Mucosa of rectum (tissue), 2 donors: ENCODE results near the gene GDPD2.

Experiments
- H3K27ac ChIP-seq, 2 donors: one replicate each; pipeline ENCODE4 v1.7.0; 2013; ENCODE audit warnings: inconsistent platforms in 2 of 2, low read depth in 2 of 2, low read length in 2 of 2
- H3K27me3 ChIP-seq, 2 donors: one replicate each; pipeline ENCODE4 v1.7.0; 2013; ENCODE audit warnings: low read length in 2 of 2; ENCODE audit not compliant: control insufficient read depth in 2 of 2, insufficient read depth in 2 of 2
- H3K36me3 ChIP-seq, 2 donors: one replicate each; pipeline ENCODE4 v1.7.0; 2013; ENCODE audit warnings: low read length in 2 of 2; ENCODE audit not compliant: control insufficient read depth in 2 of 2, insufficient read depth in 2 of 2
- H3K4me1 ChIP-seq, 2 donors: one replicate each; pipeline ENCODE4 v1.7.0; 2013; ENCODE audit warnings: low read length in 2 of 2, mild to moderate bottlenecking in 1 of 2; ENCODE audit not compliant: control insufficient read depth in 2 of 2, insufficient read depth in 2 of 2
- H3K4me3 ChIP-seq, 2 donors: one replicate each; pipeline ENCODE4 v1.7.0; 2013; ENCODE audit warnings: low read length in 2 of 2
- H3K9ac ChIP-seq, 2 donors: one replicate each; pipeline ENCODE4 v1.7.0; 2013; ENCODE audit warnings: low read length in 2 of 2, low read depth in 1 of 2, mild to moderate bottlenecking in 1 of 2
- H3K9me3 ChIP-seq, 2 donors: one replicate each; pipeline ENCODE4 v1.7.0; 2013; ENCODE audit warnings: low read length in 2 of 2; ENCODE audit not compliant: control insufficient read depth in 2 of 2
- donor health status: healthy.
- donor health status: Normal muscosa, but diverticular disease.

The GDPD2 gene

DNA sequence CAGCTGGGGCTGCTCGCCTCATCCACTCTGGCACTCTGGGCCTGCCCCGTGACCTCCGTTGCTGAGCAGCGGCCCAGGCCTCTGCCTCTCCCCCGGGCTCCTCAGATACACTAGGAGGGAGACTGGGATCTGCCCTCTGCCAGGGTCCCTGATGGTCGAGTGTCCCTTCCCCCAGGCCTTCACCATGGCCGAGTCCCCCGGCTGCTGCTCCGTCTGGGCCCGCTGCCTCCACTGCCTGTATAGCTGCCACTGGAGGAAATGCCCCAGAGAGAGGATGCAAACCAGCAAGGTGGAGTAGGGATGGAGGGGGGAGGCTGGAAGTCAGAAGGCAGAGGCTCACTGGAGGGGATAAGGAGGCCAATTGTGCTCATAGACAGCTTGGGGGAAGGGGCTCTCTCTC, 1.7 kb downstream of the GDPD2 start:
- no peak overlapping the region for H3K4me3 ChIP-seq
- H3K27ac ChIP-seq = no peak overlapping the region
- H3K4me1 ChIP-seq = peaks cover 5 to 6% of the 10 kb centered on the region in 2 donors
- no peak overlapping the region for H3K9ac ChIP-seq
- no peaks in the 10 kb centered on the region for H3K36me3 ChIP-seq
- H3K27me3 ChIP-seq = peaks cover 0 to 2% of the 10 kb centered on the region in 2 donors
- no peaks in the 10 kb centered on the region for H3K9me3 ChIP-seq

DNA sequence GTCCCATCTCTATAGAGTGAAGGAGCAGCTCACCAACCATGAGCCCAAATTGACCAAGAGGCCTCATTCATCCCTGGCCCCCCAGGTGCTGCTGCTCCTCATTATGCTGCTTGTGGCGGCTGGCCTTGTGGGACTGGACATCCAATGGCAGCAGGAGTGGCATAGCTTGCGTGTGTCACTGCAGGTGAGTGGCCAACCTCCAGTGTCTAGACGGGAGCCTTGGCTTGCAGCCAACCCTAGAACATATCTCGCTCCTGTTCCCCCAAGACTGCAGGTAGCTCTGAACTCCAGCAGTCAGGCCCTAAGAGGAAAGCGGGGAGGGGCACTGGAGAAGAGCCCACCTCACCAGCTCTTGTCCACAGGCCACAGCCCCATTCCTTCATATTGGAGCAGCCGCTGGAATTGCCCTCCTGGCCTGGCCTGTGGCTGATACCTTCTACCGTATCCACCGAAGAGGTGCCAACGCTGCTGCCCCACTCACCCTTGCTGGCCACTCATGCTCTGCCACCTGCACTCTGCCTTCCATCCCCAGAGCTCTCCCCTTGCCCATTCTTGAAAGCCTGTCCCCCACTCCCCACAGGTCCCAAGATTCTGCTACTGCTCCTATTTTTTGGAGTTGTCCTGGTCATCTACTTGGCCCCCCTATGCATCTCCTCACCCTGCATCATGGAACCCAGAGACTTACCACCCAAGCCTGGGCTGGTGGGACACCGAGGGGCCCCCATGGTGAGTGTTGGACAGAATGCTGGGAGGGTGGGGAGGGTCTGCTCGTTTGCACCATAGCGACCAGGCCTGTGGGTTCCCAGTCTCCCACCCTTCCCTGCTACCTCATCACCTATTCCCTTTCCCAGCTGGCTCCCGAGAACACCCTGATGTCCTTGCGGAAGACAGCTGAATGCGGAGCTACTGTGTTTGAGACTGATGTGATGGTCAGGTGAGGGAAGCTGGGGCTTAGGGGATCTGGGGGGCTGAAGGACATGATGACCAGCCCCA, 3.5 kb downstream of the GDPD2 start:
- Histone ChIP-seq H3K9ac (no peak overlapping the region), H3K9me3 (no peaks in the 10 kb centered on the region), H3K36me3 (no peaks in the 10 kb centered on the region), H3K4me3 (no peak overlapping the region), H3K27ac (no peak overlapping the region), H3K27me3 (peaks cover 0 to 2% of the 10 kb centered on the region in 2 donors), H3K4me1 (peaks cover 5 to 6% of the 10 kb centered on the region in 2 donors)

DNA sequence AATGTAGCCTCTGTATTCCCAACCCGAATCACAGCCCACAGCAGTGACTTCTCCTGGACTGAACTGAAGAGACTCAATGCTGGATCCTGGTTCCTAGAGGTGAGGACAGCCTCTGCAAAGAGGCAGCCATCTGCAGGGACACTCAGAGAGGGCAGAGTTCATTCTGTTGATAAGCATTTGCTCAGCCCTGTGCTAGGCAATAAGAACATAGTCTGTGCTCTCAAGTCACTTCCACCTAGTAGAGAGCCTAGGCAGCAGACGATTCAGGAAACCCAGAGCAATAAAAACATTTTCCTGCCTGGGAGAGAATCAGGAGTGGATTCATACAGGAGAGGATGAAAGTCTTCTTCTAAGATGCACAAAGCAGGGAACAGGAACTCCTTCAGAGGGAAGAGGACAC, 4.3 kb downstream of the GDPD2 start:
- H3K36me3 ChIP-seq = no peaks in the 10 kb centered on the region
- peak overlapping the region in 1 of 2 donors; percentile 15 for H3K27ac ChIP-seq
- H3K9ac ChIP-seq = no peak overlapping the region
- peaks cover 0 to 2% of the 10 kb centered on the region in 2 donors for H3K27me3 ChIP-seq
- H3K9me3 ChIP-seq = no peaks in the 10 kb centered on the region
- H3K4me3 ChIP-seq = no peak overlapping the region
- H3K4me1 ChIP-seq = peaks cover 5 to 6% of the 10 kb centered on the region in 2 donors

DNA sequence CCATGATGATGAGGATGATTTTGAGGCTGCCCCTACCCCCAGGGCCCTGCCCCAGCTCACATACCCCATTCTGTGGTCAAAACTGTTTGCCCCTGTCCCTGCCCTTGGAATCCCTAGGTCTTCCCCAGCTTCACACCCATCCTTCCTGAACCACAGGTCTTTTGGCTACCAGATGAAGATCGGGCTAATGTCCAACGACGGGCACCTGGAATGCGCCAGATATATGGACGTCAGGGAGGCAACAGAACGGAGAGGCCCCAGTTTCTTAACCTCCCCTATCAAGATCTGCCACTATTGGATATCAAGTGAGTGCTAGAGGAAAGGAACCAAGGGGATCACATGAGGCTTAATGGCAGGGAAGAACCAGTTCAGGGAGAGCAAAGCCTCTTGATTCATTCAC, 6.6 kb downstream of the GDPD2 start:
- H3K27me3 ChIP-seq = peaks cover 0 to 2% of the 10 kb centered on the region in 2 donors
- no peak overlapping the region for H3K9ac ChIP-seq

DNA sequence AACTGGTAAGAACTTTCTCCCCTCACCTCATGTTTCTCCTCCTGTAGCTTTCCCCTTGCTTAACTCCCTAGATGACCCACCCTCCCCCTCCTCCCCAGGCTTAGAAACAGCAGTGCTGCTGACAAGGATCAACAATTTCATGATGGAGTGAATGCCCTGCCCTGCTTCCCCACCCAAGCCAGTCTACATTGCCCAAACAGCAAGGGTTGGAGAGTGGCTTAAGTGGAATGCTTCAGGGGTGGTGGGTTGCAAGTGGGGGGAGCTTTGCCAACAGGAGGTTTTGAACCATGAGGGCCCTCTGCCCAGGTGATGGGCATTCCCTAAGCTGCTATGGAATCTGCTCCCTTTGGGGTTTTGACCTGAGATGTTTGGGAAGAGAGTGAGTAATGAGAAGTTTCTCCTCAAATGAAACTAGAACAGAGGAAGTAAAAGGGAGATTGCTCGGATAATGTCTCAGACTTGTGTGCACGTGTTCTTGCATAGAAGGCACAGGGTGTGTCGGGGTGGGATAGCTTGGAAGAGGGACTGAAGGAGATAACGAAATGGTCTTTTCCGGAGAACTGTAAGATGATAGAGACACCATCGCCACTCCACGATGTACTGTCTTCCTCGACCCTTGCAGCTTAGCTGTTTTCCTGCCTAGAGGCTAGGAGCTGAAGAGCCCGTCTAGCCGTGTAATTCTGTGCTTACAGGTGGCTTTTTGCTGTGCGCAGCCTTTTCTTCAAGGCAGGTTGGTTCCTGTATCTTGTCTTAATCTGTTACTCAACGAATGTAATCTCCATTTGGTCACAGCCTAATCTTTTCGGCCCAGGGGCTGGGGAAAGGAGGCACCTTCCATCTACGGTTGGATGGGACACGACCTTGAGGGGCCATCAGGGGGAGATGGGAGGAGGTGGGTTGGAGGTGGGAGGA, 10.1 kb downstream of the GDPD2 start:
- H3K9me3 ChIP-seq = no peaks in the 10 kb centered on the region
- peak overlapping the region in 1 of 2 donors; percentile 77 for H3K9ac ChIP-seq
- H3K4me1 ChIP-seq = peaks cover 6 to 9% of the 10 kb centered on the region in 2 donors
- no peak overlapping the region for H3K27ac ChIP-seq
- H3K27me3 ChIP-seq = peaks cover 0 to 6% of the 10 kb centered on the region in 2 donors
- H3K36me3 ChIP-seq = no peaks in the 10 kb centered on the region
- peak overlapping the region; percentile 67 to 90 for H3K4me3 ChIP-seq

More for the DNA sequence above, 6.6 kb downstream of the GDPD2 start:
- no peaks in the 10 kb centered on the region for H3K9me3 ChIP-seq
- H3K4me1 ChIP-seq = peaks cover 2 to 4% of the 10 kb centered on the region in 2 donors
- no peaks in the 10 kb centered on the region for H3K36me3 ChIP-seq
- no peak overlapping the region for H3K4me3 ChIP-seq
- no peak overlapping the region for H3K27ac ChIP-seq

DNA sequence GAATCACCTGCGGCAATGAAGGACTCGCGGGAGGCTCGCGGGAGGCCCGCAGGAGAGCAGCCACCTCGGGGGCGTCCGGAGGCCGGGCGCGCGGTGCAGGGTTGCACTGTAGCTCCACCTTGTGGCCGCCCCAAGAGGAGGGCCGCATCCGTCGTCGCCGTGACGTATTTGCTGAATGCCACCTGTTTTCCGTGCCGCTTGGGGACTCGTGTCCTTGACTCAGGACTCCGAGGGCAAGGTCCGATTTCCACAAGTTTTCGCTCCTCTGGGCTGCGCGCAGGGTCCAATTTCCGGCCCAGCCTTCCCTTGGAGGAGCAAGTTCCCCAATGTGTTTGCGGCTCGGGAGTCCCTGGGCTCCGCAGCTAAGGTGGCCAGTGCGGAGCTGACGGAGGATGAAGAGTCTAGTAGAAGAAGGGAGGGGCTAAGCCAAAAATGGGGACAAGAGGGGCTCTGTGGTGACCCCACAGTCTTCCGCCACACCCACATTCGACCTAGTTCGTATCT, 10.8 kb downstream of the GDPD2 start:
- Histone ChIP-seq H3K36me3 (no peaks in the 10 kb centered on the region), H3K27me3 (peaks cover 0 to 3% of the 10 kb centered on the region in 2 donors), H3K4me1 (peaks cover 6 to 9% of the 10 kb centered on the region in 2 donors), H3K9me3 (no peaks in the 10 kb centered on the region), H3K27ac (peak overlapping the region; percentile 80 to 84), H3K9ac (peak overlapping the region; percentile 77 to 83), H3K4me3 (peak overlapping the region; percentile 67 to 90)

DNA sequence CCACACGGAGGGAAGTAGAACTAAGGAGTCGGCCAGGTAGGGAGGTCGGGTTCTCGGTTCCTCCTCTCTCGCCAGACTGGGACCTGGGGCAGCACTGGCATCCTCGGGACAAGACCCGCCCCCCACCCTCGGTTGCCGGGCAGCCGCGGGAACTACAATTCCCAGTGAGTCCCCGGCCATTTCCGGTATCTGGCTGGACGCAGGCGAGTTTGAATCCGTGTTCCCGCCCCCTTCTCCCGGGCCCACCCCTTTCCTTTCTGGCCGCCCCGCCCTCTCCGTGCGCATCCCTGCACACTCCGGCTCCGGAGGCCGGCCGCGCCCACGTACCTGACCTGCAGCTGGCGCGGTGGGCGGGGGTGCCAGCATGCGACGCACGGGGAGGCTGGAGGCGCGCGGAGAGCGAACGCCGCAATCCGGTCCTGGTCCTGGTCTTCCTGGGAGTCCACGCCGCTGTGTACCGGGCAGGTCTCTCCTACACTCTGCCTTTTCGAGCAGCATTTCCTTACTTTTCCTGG, 11.3 kb downstream of the GDPD2 start:
- peak overlapping the region; percentile 67 to 90 for H3K4me3 ChIP-seq
- peaks cover 0 to 3% of the 10 kb centered on the region in 2 donors for H3K27me3 ChIP-seq
- H3K9me3 ChIP-seq = no peaks in the 10 kb centered on the region
- H3K9ac ChIP-seq = peak overlapping the region; percentile 77 to 83
- no peaks in the 10 kb centered on the region for H3K36me3 ChIP-seq
- peak overlapping the region; percentile 80 to 84 for H3K27ac ChIP-seq
- peaks cover 6 to 9% of the 10 kb centered on the region in 2 donors for H3K4me1 ChIP-seq

DNA sequence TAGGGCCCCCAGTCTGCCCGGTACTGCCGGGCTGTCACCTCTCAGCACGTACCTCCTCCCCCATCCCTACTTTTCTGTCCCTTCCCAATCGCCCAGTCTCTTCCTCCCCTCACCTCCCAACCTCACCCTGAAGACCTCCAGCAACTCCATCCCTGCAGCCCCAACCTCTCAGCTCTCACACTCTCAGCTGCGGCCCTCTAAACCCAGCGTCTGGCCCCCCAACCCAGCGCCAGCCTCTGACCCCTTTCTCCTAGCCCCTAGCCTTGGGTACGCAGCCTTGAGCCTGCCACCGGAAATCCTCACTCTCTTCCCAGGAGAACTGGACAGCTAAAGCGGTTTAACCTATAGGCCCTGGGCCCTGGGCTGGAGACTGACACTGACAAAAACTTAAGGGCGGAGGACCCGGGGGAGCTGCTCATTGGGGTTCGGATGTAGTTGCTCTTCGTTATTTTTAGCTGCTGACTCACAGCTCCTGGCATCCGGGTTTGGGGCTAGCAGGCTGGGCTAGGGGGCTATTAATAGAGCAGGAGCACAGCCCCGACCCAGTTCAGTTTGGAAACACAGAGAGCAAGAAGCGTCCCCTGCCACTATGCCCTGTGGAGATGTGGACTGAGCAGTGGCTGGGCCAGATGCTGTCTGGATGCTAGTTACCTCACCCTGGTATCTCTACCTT, 11.9 kb downstream of the GDPD2 start:
- Histone ChIP-seq H3K4me3 (peak overlapping the region; percentile 67 to 90), H3K9me3 (no peaks in the 10 kb centered on the region), H3K9ac (peak overlapping the region; percentile 56), H3K4me1 (peaks cover 6 to 9% of the 10 kb centered on the region in 2 donors), H3K36me3 (no peaks in the 10 kb centered on the region), H3K27ac (peak overlapping the region in 1 of 2 donors; percentile 50), H3K27me3 (peaks cover 0 to 3% of the 10 kb centered on the region in 2 donors)

DNA sequence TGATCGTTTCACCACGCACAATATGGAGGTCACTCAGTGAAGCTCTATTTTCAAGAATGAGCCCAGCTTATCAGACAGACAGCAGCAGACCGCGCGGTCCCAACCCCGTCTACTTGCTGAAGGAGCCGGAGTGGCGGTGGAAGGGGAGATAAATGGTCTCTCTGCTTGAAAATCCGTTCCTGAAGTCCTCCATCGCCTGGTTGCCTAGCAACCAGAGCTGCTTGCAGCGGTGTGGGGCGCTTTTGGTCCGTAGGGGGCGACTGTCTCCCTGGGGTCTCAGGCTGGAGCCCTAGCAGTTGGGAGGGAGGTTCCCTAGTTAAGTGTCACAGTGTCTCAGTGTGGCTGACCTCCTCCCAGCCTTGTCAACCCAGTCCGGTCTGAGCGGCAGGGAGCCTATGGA, 13.2 kb downstream of the GDPD2 start:
- Histone ChIP-seq H3K4me1 (peaks cover 6 to 9% of the 10 kb centered on the region in 2 donors), H3K9me3 (no peaks in the 10 kb centered on the region), H3K36me3 (no peaks in the 10 kb centered on the region), H3K4me3 (no peak overlapping the region), H3K9ac (no peak overlapping the region), H3K27me3 (peaks cover 0 to 3% of the 10 kb centered on the region in 2 donors), H3K27ac (no peak overlapping the region)
